ENCODE results near the gene OSBPL10. TPM values are rescaled to one million over a fixed set of nuclear protein-coding genes. Genes with fewer than 3 reads are reported as not detected.

The OSBPL10 gene
- total RNA-seq, 1 donor from 2014 or later, result 20.5 TPM

DNA sequence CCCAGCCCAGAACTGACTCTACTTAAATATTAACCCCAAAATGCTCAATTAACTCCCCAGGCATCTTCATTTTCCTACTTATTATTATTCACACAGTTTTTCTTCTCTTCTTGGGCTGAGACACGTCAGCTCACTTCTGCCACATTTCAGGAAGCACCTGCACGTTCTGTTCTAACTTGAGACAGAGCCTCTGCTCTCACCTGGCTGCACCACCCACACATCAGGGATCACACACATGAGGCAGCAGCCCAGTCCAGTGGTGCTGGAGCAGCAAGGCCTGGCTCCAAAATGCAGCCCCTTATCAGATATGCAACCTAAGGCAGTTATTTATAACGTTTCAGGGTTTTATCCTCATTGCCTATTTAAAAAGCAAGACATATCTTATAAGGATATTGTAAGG is 127.5 kb downstream of the OSBPL10 start:
- FAIRE-seq, result no peak
- peak; percentile 33 for DNase-seq (ENCODE audit: low read depth)

DNA sequence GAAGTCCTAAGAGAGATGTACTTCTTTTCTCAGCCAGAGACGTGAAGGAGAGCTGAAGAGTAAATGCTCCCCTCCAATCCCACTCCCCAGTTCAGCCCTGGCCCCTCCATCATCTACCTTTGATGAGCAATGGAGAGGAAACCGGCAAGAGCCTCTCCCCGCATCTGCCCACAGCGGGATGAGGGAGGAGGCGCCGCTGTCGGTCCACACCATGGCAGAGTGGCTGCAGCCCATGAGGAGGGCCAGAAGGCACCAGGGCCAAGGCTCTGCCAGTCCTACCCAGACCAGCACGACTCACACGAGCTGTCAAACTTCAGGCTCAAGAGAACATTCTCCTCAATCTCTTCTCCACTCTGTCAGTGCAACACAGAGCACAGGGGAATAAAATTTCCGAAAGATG is 129.8 kb downstream of the OSBPL10 start:
- Histone ChIP-seq H3K4me3 (ENCODE audit: low read depth, low read length) (no peak overlapping the region), H3K36me3 (ENCODE audit: control insufficient read depth, insufficient read depth, low read length) (no peaks in the 10 kb centered on the region), H3K27me3 (ENCODE audit: control insufficient read depth, insufficient read depth, low read length) (no peaks in the 10 kb centered on the region)
- TF ChIP-seq CTCF (IDR thresholded peaks at IDR 0.05; ENCODE audit: insufficient read depth, low read length, severe bottlenecking), result no peak
- no peak for FAIRE-seq
- no peak for DNase-seq (ENCODE audit: low read depth)

More for the DNA sequence above, 127.5 kb downstream of the OSBPL10 start:
- Histone ChIP-seq H3K36me3 (ENCODE audit: control insufficient read depth, insufficient read depth, low read length) (no peaks in the 10 kb centered on the region), H3K27me3 (ENCODE audit: control insufficient read depth, insufficient read depth, low read length) (no peaks in the 10 kb centered on the region), H3K4me3 (ENCODE audit: low read depth, low read length) (no peak overlapping the region)
- no peak for TF ChIP-seq CTCF (IDR thresholded peaks at IDR 0.05; ENCODE audit: insufficient read depth, low read length, severe bottlenecking)

DNA sequence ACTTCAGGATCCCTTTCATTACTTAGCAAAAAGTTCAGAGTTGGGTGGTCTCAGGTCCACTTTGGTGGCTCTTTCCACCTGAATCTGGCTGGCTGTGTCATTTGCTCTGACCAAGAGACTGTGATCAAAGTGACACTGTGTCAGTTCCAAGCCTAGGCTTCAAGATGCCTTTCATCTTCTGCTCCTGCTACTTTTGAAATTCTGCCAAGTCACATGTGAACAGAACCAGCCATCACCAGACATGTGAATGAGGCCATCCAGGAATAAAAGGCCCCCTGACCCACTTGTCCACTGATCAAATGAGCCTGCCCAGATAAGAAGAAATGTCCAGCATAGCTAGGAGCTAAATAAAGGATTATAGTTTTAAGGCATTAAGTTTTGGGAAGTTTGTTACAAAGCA is 132.2 kb downstream of the OSBPL10 start:
- no peak for DNase-seq (ENCODE audit: low read depth)
- FAIRE-seq, result no peak
- no peaks in the 10 kb centered on the region for H3K27me3 ChIP-seq (ENCODE audit: control insufficient read depth, insufficient read depth, low read length)
- TF ChIP-seq CTCF (IDR thresholded peaks at IDR 0.05; ENCODE audit: insufficient read depth, low read length, severe bottlenecking), result no peak
- H3K4me3 ChIP-seq (ENCODE audit: low read depth, low read length), result no peak overlapping the region
- no peaks in the 10 kb centered on the region for H3K36me3 ChIP-seq (ENCODE audit: control insufficient read depth, insufficient read depth, low read length)

DNA sequence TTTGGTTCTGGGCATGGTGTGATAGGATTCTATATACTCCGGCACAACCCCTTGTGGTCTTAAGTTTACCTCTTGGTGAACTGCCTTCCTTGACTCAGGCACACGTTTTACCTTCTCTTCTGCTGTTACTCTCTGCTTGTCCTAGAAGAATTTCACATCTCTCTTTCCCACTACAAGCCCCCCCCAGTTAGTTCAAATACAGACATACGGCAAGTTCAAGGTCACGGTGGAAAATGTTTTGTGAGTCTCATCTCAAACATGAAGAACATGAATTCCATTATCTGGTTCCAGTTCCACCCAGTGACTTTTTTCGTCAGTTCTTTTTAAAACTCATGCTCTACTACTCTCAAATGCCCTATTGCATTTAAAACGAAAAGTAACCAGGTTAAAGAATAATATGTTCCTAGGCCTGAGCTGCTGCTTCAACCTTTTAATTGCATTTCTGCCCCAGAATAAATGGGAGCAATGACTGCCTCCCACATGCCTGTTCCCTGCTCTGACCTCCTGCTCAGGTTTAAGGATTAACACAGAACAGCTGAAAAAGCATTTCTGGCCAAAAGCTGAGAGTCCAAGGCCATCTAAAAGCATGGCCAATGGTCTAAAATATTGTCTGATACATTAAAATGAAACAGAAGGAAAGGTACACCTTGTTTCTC is 132.8 kb downstream of the OSBPL10 start:
- Histone ChIP-seq H3K36me3 (ENCODE audit: control insufficient read depth, insufficient read depth, low read length) (no peaks in the 10 kb centered on the region), H3K27me3 (ENCODE audit: control insufficient read depth, insufficient read depth, low read length) (no peaks in the 10 kb centered on the region), H3K4me3 (ENCODE audit: low read depth, low read length) (no peak overlapping the region)
- FAIRE-seq, result no peak
- no peak for DNase-seq (ENCODE audit: low read depth)
- no peak for TF ChIP-seq CTCF (IDR thresholded peaks at IDR 0.05; ENCODE audit: insufficient read depth, low read length, severe bottlenecking)

DNA sequence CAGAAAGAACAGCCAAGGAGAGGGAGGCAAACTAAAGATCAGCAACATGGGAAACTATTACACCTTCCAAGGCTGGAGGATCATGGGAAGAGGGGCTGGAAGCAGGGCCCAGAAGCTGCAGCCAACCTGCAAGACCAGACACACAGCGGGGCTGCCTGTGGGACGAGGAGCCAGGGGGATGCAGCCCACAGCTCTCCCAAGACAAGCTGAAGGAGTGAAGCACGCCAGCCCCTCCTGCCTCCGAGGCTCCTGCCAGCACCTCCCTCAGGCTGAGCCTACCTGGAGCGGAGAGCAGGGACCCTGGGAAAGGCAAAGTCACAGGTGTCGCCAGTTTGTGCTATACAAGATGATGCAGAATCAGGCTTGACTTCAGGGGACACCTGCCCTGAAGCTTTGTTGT is 133.3 kb downstream of the OSBPL10 start:
- TF ChIP-seq CTCF (IDR thresholded peaks at IDR 0.05; ENCODE audit: insufficient read depth, low read length, severe bottlenecking), result no peak
- H3K4me3 ChIP-seq (ENCODE audit: low read depth, low read length), result no peak overlapping the region
- FAIRE-seq, result no peak
- no peak for DNase-seq (ENCODE audit: low read depth)
- H3K27me3 ChIP-seq (ENCODE audit: control insufficient read depth, insufficient read depth, low read length), result no peaks in the 10 kb centered on the region
- no peaks in the 10 kb centered on the region for H3K36me3 ChIP-seq (ENCODE audit: control insufficient read depth, insufficient read depth, low read length)

GRCh38 chr3:31841515-31841914 is 139.5 kb downstream of the OSBPL10 start:
- H3K36me3 ChIP-seq (ENCODE audit: control insufficient read depth, insufficient read depth, low read length), result no peaks in the 10 kb centered on the region
- DNase-seq (ENCODE audit: low read depth) (no peak), FAIRE-seq (no peak)
- H3K4me3 ChIP-seq (ENCODE audit: low read depth, low read length), result no peak overlapping the region
- TF ChIP-seq CTCF (IDR thresholded peaks at IDR 0.05; ENCODE audit: insufficient read depth, low read length, severe bottlenecking), result no peak
- no peaks in the 10 kb centered on the region for H3K27me3 ChIP-seq (ENCODE audit: control insufficient read depth, insufficient read depth, low read length)
